Body of pancreas (tissue), 4 donors: ENCODE measurements around the gene LEAP2.

Source experiments
- CTCF ChIP-seq, 7 experiments: fragments of 450-650 bp in 4 of 7; fragments of 200-600 bp in 3 of 7; sonication (generic) in 3 of 7; IDR thresholded peaks; one replicate each; pipeline ENCODE4 v1.5.1; 2016 to 2019; ENCODE audit warnings: antibody characterized with exemption in 7 of 7
- POLR2A ChIP-seq, 3 donors: fragments of 450-650 bp; IDR thresholded peaks; one replicate each; pipeline ENCODE4 v1.6.1; 2016; ENCODE audit warnings: antibody characterized with exemption in 3 of 3, mild to moderate bottlenecking in 2 of 3

- no peak for TF ChIP-seq CTCF (IDR thresholded peaks at IDR 0.05)
- no peak for TF ChIP-seq POLR2A (IDR thresholded peaks at IDR 0.05)
These were observed 16.0 kb downstream of the LEAP2 start for GRCh38 chr5:132889501-132889900.
